Uterus (tissue), 2 donors: Measurements from ENCODE around the gene PRRC2B.

ENCODE experiments used
- CTCF ChIP-seq, 4 experiments: fragments of 200-600 bp in 2 of 4; fragments of 450-650 bp in 2 of 4; sonication (generic) in 2 of 4; IDR thresholded peaks; one replicate each; pipeline ENCODE4 v1.5.1; 2016 to 2019; ENCODE audit warnings: antibody characterized with exemption in 4 of 4, mild to moderate bottlenecking in 2 of 4, moderate library complexity in 1 of 4
- POLR2A ChIP-seq, 2 donors: fragments of 450-650 bp; IDR thresholded peaks; one replicate each; pipeline ENCODE4 v1.6.1; 2016; ENCODE audit warnings: antibody characterized with exemption in 2 of 2, mild to moderate bottlenecking in 1 of 2, moderate library complexity in 1 of 2

- TF ChIP-seq CTCF (IDR thresholded peaks at IDR 0.05) (no peak), POLR2A (IDR thresholded peaks at IDR 0.05) (no peak)
Observed at GRCh38 chr9:131499254-131499767, 105.4 kb downstream of the PRRC2B start.
